Stomach (tissue), 4 donors: Measurements from ENCODE around the gene SSH2.

ENCODE experiments used
- POLR2A ChIP-seq, 4 donors: fragments of 450-650 bp; IDR thresholded peaks; one replicate each; pipeline ENCODE4 v1.6.1; 2016; ENCODE audit warnings: antibody characterized with exemption in 4 of 4, control low read depth in 2 of 4, mild to moderate bottlenecking in 1 of 4, moderate library complexity in 1 of 4
- TF ChIP-seq, protein P1 (sequence below), 7 experiments: fragments of 450-650 bp in 4 of 7; fragments of 200-600 bp in 3 of 7; sonication (generic) in 3 of 7; IDR thresholded peaks; one replicate each; pipeline ENCODE4 v1.5.1; 2016 to 2019; ENCODE audit warnings: antibody characterized with exemption in 7 of 7, control low read depth in 2 of 7, mild to moderate bottlenecking in 1 of 7

DNA sequence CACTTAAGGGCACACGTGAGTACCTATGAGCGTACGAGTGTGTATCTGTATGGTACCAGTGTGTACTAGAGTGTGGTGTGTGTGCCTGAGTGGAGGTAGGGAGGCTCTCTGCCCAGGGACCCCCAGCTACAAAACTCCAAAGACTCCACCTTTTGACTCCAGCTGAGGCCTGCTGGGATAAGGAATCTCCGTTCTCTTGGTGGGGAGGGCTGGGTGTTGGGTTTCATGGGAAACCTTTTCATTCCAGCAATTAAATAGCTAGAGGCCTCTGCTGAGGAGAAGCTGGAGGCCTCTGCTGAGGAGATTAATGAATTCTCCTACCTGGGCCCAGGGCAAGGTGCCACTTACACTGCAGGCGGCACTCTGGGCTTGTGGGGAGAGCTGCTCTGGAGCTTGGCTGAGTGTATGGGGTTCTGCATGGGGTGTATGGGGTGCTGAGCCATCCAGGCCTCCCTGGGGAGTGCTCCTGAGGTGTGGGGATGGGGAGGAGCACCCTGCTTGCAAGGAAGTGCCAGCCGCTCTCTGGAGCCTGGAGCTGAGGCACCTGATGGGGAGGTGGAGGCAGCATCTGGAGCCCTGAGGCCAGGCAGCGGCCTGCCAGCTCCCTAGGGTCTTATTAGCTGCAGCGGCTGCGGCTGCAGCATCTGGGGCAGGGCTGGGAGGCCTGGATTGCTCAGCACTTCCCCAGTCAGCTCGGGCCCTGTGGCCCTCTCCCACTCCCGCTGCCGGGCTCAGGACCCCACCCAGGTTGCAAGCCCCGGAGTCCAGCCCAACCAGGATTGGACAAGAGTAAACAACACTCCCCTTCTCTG is 332.5 kb downstream of the SSH2 start:
- TF ChIP-seq POLR2A (IDR thresholded peaks at IDR 0.05): no peak
- TF ChIP-seq, protein P1, sequence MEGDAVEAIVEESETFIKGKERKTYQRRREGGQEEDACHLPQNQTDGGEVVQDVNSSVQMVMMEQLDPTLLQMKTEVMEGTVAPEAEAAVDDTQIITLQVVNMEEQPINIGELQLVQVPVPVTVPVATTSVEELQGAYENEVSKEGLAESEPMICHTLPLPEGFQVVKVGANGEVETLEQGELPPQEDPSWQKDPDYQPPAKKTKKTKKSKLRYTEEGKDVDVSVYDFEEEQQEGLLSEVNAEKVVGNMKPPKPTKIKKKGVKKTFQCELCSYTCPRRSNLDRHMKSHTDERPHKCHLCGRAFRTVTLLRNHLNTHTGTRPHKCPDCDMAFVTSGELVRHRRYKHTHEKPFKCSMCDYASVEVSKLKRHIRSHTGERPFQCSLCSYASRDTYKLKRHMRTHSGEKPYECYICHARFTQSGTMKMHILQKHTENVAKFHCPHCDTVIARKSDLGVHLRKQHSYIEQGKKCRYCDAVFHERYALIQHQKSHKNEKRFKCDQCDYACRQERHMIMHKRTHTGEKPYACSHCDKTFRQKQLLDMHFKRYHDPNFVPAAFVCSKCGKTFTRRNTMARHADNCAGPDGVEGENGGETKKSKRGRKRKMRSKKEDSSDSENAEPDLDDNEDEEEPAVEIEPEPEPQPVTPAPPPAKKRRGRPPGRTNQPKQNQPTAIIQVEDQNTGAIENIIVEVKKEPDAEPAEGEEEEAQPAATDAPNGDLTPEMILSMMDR (IDR thresholded peaks at IDR 0.05): no peak
